Measurements from ENCODE around the gene STK11.

DNA sequence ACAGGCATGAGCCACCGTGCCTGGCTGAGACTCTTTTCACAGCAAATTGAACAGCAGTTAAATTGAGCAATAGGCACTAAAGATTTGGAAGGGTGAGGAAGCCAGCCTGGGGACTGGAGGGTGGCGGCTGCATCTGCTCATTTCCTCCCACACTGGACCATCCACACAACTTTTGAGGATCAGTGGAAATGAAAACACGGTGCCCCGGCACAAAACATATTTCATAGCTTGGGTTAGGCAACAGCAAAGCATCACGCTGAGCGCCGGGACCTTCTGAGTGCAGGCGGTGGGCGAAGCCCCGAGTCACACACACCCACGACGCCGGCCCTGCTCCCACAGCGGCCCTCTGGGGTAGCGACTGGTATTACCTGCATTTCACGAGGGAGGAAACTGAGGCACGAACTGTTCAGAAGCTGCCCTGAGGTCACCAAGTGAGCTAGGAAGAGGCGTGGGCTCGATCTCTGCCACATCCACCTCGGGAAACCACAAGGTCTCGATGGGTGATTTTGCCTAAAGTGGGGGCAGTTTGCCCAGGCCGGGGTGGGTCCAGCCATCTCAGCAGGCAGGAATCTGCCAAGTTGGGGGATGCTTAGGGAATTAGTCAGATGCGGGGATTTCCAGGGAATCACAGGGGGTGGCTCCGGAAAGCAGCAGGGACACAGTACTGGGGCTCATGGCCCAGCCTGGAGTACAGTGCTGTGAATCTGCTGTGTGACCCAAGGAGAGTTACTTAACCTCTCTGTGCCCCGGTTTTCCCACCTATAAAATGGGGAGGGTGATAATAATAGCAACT, 28.1 kb upstream of the STK11 start:
- TF ChIP-seq POLR2A (IDR thresholded peaks at IDR 0.05; ENCODE audit: extremely low read depth, insufficient read length): no peak
- TF ChIP-seq, protein P1, sequence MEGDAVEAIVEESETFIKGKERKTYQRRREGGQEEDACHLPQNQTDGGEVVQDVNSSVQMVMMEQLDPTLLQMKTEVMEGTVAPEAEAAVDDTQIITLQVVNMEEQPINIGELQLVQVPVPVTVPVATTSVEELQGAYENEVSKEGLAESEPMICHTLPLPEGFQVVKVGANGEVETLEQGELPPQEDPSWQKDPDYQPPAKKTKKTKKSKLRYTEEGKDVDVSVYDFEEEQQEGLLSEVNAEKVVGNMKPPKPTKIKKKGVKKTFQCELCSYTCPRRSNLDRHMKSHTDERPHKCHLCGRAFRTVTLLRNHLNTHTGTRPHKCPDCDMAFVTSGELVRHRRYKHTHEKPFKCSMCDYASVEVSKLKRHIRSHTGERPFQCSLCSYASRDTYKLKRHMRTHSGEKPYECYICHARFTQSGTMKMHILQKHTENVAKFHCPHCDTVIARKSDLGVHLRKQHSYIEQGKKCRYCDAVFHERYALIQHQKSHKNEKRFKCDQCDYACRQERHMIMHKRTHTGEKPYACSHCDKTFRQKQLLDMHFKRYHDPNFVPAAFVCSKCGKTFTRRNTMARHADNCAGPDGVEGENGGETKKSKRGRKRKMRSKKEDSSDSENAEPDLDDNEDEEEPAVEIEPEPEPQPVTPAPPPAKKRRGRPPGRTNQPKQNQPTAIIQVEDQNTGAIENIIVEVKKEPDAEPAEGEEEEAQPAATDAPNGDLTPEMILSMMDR (IDR thresholded peaks at IDR 0.05; ENCODE audit: low read depth, low read length): no peak

Measured in NB4 (cell line).